IMR-90 (cell line): ENCODE data around the gene IGHMBP2. TPM values are rescaled to one million over a fixed set of nuclear protein-coding genes. Genes with fewer than 3 reads are reported as not detected.

ENCODE experiments used
- ATAC-seq: fragments of 200-7000 bp; cut with Tn5 transposase; 2 replicates; pipeline ENCODE4 v1.9.1; 2020; ENCODE audit warnings: low read depth, mild to moderate bottlenecking, moderate library complexity
- BruUV-seq: library from RNA; stranded (reverse); fragments of 400-500 nt; replicated peaks from 2 replicates; lab custom pipeline; 2021; lab: Mats Ljungman, UMichigan
- CTCF ChIA-PET: fragments of 300-600 bp; formaldehyde crosslinking; extraction: SDS; loops from one replicate; lab custom pipeline; 2021; ENCODE audit warnings: antibody characterized with exemption; lab: Yijun Ruan, JAX
- POLR2A ChIA-PET: fragments of 300-600 bp; sonication (Branson Sonifier 250); formaldehyde crosslinking; loops from one replicate; lab custom pipeline; 2022; ENCODE audit warnings: antibody characterized with exemption; ENCODE audit not compliant: unreplicated experiment; lab: Charles Lee
- DNase-seq: peaks from one replicate; pipeline ENCODE4 v3.0.0; 2013
- H2AFZ ChIP-seq: replicated peaks from 2 replicates; pipeline ENCODE3; 2013; ENCODE audit warnings: low read length, mild to moderate bottlenecking; ENCODE audit not compliant: poor library complexity
- H2AK5ac ChIP-seq: 2 replicates; pipeline ENCODE4 v1.6.1; 2013; ENCODE audit warnings: low read depth, low read length, inconsistent platforms
- H2AK9ac ChIP-seq: replicated peaks from 2 replicates; pipeline ENCODE3; 2013; ENCODE audit warnings: mild to moderate bottlenecking, low read depth, low read length, moderate library complexity; ENCODE audit not compliant: poor library complexity
- H2BK120ac ChIP-seq: 2 replicates; pipeline ENCODE4 v1.6.1; 2013; ENCODE audit warnings: low read depth, low read length, inconsistent platforms
- H2BK15ac ChIP-seq: 3 replicates; pipeline ENCODE4 v1.6.1; 2013; ENCODE audit warnings: low read depth, low read length, inconsistent platforms
- H2BK20ac ChIP-seq: 2 replicates; pipeline ENCODE4 v1.6.1; 2013; ENCODE audit warnings: low read depth, mild to moderate bottlenecking, inconsistent platforms, low read length, moderate library complexity
- H2BK5ac ChIP-seq: 2 replicates; pipeline ENCODE4 v1.6.1; 2013; ENCODE audit warnings: mild to moderate bottlenecking, low read depth, low read length, inconsistent platforms; ENCODE audit not compliant: poor library complexity, severe bottlenecking
- H3K14ac ChIP-seq: replicated peaks from 2 replicates; pipeline ENCODE4 v1.6.1; 2013; ENCODE audit warnings: low read depth, low read length, inconsistent platforms
- H3K18ac ChIP-seq: 2 replicates; pipeline ENCODE4 v1.6.1; 2013; ENCODE audit warnings: low read depth, low read length, control low read depth
- H3K23ac ChIP-seq: 2 replicates; pipeline ENCODE4 v1.6.1; 2013; ENCODE audit warnings: low read depth, low read length, inconsistent platforms
- H3K27ac ChIP-seq: 2 replicates; pipeline ENCODE4 v1.5.1; 2013; ENCODE audit warnings: mild to moderate bottlenecking, control low read depth, low read length; ENCODE audit not compliant: insufficient read depth
- H3K27me3 ChIP-seq: 2 replicates; pipeline ENCODE4 v1.6.1; 2013; ENCODE audit warnings: low read length; ENCODE audit not compliant: control insufficient read depth, insufficient read depth
- H3K36me3 ChIP-seq: 2 replicates; pipeline ENCODE4 v1.6.1; 2013; ENCODE audit warnings: low read length, mixed read lengths; ENCODE audit not compliant: control insufficient read depth, insufficient read depth
- H3K4ac ChIP-seq: 2 replicates; pipeline ENCODE4 v1.6.1; 2013; ENCODE audit warnings: low read depth, low read length, inconsistent platforms
- H3K4me1 ChIP-seq: 2 replicates; pipeline ENCODE4 v1.6.1; 2013; ENCODE audit warnings: low read length, mixed read lengths; ENCODE audit not compliant: control insufficient read depth, insufficient read depth
- H3K4me2 ChIP-seq: 2 replicates; pipeline ENCODE4 v1.6.1; 2013; ENCODE audit warnings: low read depth, mild to moderate bottlenecking, control low read depth, low read length, moderate library complexity
- H3K4me3 ChIP-seq: 2 replicates; pipeline ENCODE4 v1.5.1; 2013; ENCODE audit warnings: low read depth, mild to moderate bottlenecking, control low read depth, low read length, moderate library complexity; ENCODE audit not compliant: insufficient read depth
- H3K56ac ChIP-seq: 2 replicates; pipeline ENCODE4 v1.6.1; 2013; ENCODE audit warnings: low read length, inconsistent platforms; ENCODE audit not compliant: insufficient read depth; ENCODE audit errors: extremely low read depth
- H3K79me1 ChIP-seq, 2 experiments: 2 replicates each; pipeline ENCODE4 v1.6.1; 2013; ENCODE audit warnings: low read length in 2 of 2, inconsistent platforms in 1 of 2, low read depth in 1 of 2
- H3K9ac ChIP-seq: 2 replicates; pipeline ENCODE4 v1.6.1; 2013; ENCODE audit warnings: low read depth, low read length, control low read depth
- H3K9me1 ChIP-seq: 2 replicates; pipeline ENCODE4 v1.6.1; 2013; ENCODE audit warnings: low read length, inconsistent platforms; ENCODE audit not compliant: insufficient read depth
- H3K9me3 ChIP-seq: 2 replicates; pipeline ENCODE4 v1.6.1; 2013; ENCODE audit warnings: low read length; ENCODE audit not compliant: control insufficient read depth, insufficient read depth
- H4K20me1 ChIP-seq: 2 replicates; pipeline ENCODE4 v1.6.1; 2013; ENCODE audit warnings: low read length, inconsistent platforms; ENCODE audit not compliant: insufficient read depth
- H4K5ac ChIP-seq: 2 replicates; pipeline ENCODE4 v1.6.1; 2013; ENCODE audit warnings: mild to moderate bottlenecking, low read depth, low read length, control low read depth
- H4K8ac ChIP-seq, 2 experiments: 2 replicates each; pipeline ENCODE4 v1.6.1; 2013; ENCODE audit warnings: low read depth in 2 of 2, low read length in 2 of 2, control low read depth in 1 of 2, inconsistent platforms in 1 of 2
- H4K91ac ChIP-seq: 2 replicates; pipeline ENCODE4 v1.6.1; 2013; ENCODE audit warnings: low read depth, low read length, inconsistent platforms; ENCODE audit not compliant: insufficient read depth
- BHLHE40 ChIP-seq: fragments of 150-350 bp; IDR thresholded peaks from 2 replicates; pipeline ENCODE4 v1.6.1; 2016; ENCODE audit warnings: mild to moderate bottlenecking, low read depth, low read length
- CEBPB ChIP-seq: IDR thresholded peaks from 2 replicates; pipeline ENCODE4 v1.6.1; 2012; ENCODE audit warnings: low read depth, low read length, improper control_type of control experiment
- CHD1 ChIP-seq: IDR thresholded peaks from 2 replicates; pipeline ENCODE4 v1.6.1; 2012; ENCODE audit warnings: low read depth, low read length, improper control_type of control experiment
- FOS ChIP-seq: fragments of 150-350 bp; IDR thresholded peaks from 2 replicates; pipeline ENCODE4 v1.6.1; 2016; ENCODE audit warnings: low read depth, low read length
- MAFK ChIP-seq: IDR thresholded peaks from 2 replicates; pipeline ENCODE4 v1.6.1; 2012; ENCODE audit warnings: low read depth, low read length, improper control_type of control experiment
- MAZ ChIP-seq: IDR thresholded peaks from 2 replicates; pipeline ENCODE4 v1.6.1; 2012; ENCODE audit warnings: low read depth, mild to moderate bottlenecking, low read length, improper control_type of control experiment, moderate library complexity, borderline replicate concordance
- MXI1 ChIP-seq: IDR thresholded peaks from 2 replicates; pipeline ENCODE4 v1.6.1; 2012; ENCODE audit warnings: low read depth, mild to moderate bottlenecking, low read length, moderate library complexity, borderline replicate concordance
- NFE2L2 ChIP-seq: fragments of 150-350 bp; IDR thresholded peaks from 2 replicates; pipeline ENCODE4 v1.6.1; 2016; ENCODE audit warnings: low read depth, mild to moderate bottlenecking, low read length
- POLR2A ChIP-seq: IDR thresholded peaks from 2 replicates; pipeline ENCODE4 v1.6.1; 2012; ENCODE audit warnings: mild to moderate bottlenecking, low read depth, low read length
- RAD21 ChIP-seq: IDR thresholded peaks from 2 replicates; pipeline ENCODE4 v1.6.1; 2012; ENCODE audit warnings: low read length, improper control_type of control experiment
- RCOR1 ChIP-seq: IDR thresholded peaks from 2 replicates; pipeline ENCODE4 v1.6.1; 2012; ENCODE audit warnings: mild to moderate bottlenecking, low read length, improper control_type of control experiment; ENCODE audit not compliant: insufficient replicate concordance
- RFX5 ChIP-seq: IDR thresholded peaks from 2 replicates; pipeline ENCODE4 v1.8.0; 2012; ENCODE audit warnings: low read depth, mild to moderate bottlenecking, low read length, moderate library complexity
- SMC3 ChIP-seq: fragments of 150-350 bp; IDR thresholded peaks from 2 replicates; pipeline ENCODE4 v1.6.1; 2016; ENCODE audit warnings: low read depth, mild to moderate bottlenecking, antibody characterized with exemption, low read length, moderate library complexity
- USF2 ChIP-seq: fragments of 150-350 bp; IDR thresholded peaks from 2 replicates; pipeline ENCODE4 v1.6.1; 2017; ENCODE audit warnings: mild to moderate bottlenecking, antibody characterized with exemption, low read length, low read depth
- WGBS, 2 experiments: methylation state at CpG; one replicate each; pipeline versions ENCODE4 v1.1.5 to v1.1.7; 2013; ENCODE audit warnings: missing lambda C conversion rate in 2 of 2; ENCODE audit not compliant: insufficient read length in 1 of 2; ENCODE audit errors: extremely low coverage in 2 of 2; 5-methylcytosine and 5-hydroxymethylcytosine counted together
- dilution Hi-C: fragments of 300-500 bp; cut with HindIII; formaldehyde crosslinking; loops from one replicate; pipeline ENCODE4 v1.14.3; 2018; ENCODE audit warnings: low sequenced_read_pairs; ENCODE audit not compliant: unreplicated experiment
- in situ Hi-C: fragments of 300-500 bp; cut with MboI; formaldehyde crosslinking; loops from 3 replicates; pipeline ENCODE4 v1.14.3; 2019; ENCODE audit warnings: low sequenced_read_pairs, inconsistent platforms, mixed read lengths
- intact Hi-C: fragments of 100-400 bp; cut with micrococcal nuclease; formaldehyde crosslinking; loops from 2 replicates; pipeline ENCODE4 v1.10.0; 2022
- polyA plus RNA-seq, 3 experiments: library from polyadenylated mRNA; depleted of rRNA; stranded (reverse); fragments of >200 nt; gene quantifications; 2 replicates each; pipeline ENCODE4 v1.2.3, GENCODE V29; 2012; ENCODE audit warnings: low replicate concordance in 1 of 3
- total RNA-seq: library from RNA; depleted of rRNA; stranded (reverse); fragments of >200 nt; gene quantifications from 2 replicates; pipeline ENCODE4 v1.2.3, GENCODE V29; 2012
- TF ChIP-seq, protein P1 (sequence below): conservative IDR thresholded peaks from 2 replicates; pipeline ENCODE4 v1.5.1; 2012; ENCODE audit warnings: mild to moderate bottlenecking, low read depth, low read length, improper control_type of control experiment
- TF ChIP-seq, protein P2 (sequence below): fragments of 150-350 bp; IDR thresholded peaks from 2 replicates; pipeline ENCODE4 v1.6.1; 2016; ENCODE audit warnings: low read depth, mild to moderate bottlenecking, low read length, moderate library complexity, borderline replicate concordance

IGHMBP2 gene
- total and polyA plus RNA-seq, 2 of the 4 experiments (the other 2 are of a cell fraction) = 4.5 to 11.1 TPM

GRCh38 chr11:68867066-68867465 lies 36.6 kb upstream of the IGHMBP2 start:
- Histone ChIP-seq H3K27me3 (peaks cover 23% of the 10 kb centered on the region), H3K56ac (no peak overlapping the region), H4K5ac (no peak overlapping the region), H3K9ac (no peak overlapping the region), H4K8ac (no peak overlapping the region), H2BK15ac (no peak overlapping the region), H3K27ac (no peak overlapping the region), H3K14ac (no peak overlapping the region), H2AK5ac (no peak overlapping the region), H3K9me1 (no peaks in the 10 kb centered on the region), H2BK20ac (no peak overlapping the region), H3K9me3 (peaks cover 6% of the 10 kb centered on the region), H3K4me3 (no peak overlapping the region), H2BK120ac (no peak overlapping the region), H4K20me1 (no peaks in the 10 kb centered on the region), H3K79me1 (no peaks in the 10 kb centered on the region), H3K4me1 (no peaks in the 10 kb centered on the region), H2BK5ac (no peak overlapping the region), H3K4me2 (no peak overlapping the region), H3K18ac (no peak overlapping the region), H3K36me3 (no peaks in the 10 kb centered on the region), H2AFZ (no peak overlapping the region), H2AK9ac (no peak overlapping the region), H3K4ac (no peak overlapping the region), H4K91ac (no peak overlapping the region), H3K23ac (no peak overlapping the region)
- DNase-seq (no peak), ATAC-seq (no peak)
- ChIA-PET CTCF (no interaction called here), POLR2A (no interaction called here)
- intact Hi-C loops (no loop called here), in situ Hi-C loops (no loop called here), dilution Hi-C loops (no loop called here)
- WGBS, 2 experiments = 74% methylated on average over 5 of the region's 6 CpGs; no CpG with 5 or more reads in 1 of the 2 experiments
- no peak for TF ChIP-seq MAZ
- TF ChIP-seq CEBPB = no peak
- TF ChIP-seq RCOR1 = no peak
- TF ChIP-seq USF2 = no peak
- TF ChIP-seq RAD21 = no peak
- no peak for TF ChIP-seq FOS
- TF ChIP-seq CHD1 = no peak
- TF ChIP-seq MAFK = no peak
- no peak for TF ChIP-seq SMC3
- no peak for TF ChIP-seq RFX5
- no peak for TF ChIP-seq MXI1
- no peak for TF ChIP-seq POLR2A
- no peak for TF ChIP-seq NFE2L2
- TF ChIP-seq, protein P1, sequence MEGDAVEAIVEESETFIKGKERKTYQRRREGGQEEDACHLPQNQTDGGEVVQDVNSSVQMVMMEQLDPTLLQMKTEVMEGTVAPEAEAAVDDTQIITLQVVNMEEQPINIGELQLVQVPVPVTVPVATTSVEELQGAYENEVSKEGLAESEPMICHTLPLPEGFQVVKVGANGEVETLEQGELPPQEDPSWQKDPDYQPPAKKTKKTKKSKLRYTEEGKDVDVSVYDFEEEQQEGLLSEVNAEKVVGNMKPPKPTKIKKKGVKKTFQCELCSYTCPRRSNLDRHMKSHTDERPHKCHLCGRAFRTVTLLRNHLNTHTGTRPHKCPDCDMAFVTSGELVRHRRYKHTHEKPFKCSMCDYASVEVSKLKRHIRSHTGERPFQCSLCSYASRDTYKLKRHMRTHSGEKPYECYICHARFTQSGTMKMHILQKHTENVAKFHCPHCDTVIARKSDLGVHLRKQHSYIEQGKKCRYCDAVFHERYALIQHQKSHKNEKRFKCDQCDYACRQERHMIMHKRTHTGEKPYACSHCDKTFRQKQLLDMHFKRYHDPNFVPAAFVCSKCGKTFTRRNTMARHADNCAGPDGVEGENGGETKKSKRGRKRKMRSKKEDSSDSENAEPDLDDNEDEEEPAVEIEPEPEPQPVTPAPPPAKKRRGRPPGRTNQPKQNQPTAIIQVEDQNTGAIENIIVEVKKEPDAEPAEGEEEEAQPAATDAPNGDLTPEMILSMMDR = no peak
- TF ChIP-seq BHLHE40 = no peak
- TF ChIP-seq, protein P2, sequence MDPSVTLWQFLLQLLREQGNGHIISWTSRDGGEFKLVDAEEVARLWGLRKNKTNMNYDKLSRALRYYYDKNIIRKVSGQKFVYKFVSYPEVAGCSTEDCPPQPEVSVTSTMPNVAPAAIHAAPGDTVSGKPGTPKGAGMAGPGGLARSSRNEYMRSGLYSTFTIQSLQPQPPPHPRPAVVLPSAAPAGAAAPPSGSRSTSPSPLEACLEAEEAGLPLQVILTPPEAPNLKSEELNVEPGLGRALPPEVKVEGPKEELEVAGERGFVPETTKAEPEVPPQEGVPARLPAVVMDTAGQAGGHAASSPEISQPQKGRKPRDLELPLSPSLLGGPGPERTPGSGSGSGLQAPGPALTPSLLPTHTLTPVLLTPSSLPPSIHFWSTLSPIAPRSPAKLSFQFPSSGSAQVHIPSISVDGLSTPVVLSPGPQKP = no peak
- BruUV-seq = no TSS peak
